T-helper 2 cell treated with Interferon-gamma antibody and Interleukin-4, amounts not matched to agents 5 μg/mL and 100 μg/mL, for 36 hours (primary cell): Measurements from ENCODE around the gene ANAPC1.
A peak's percentile ranks its signal among the peaks of the same experiment; 100 is the strongest.
"Not testable (repeated sequence)": the region's sequence is repeated elsewhere in the genome, so short reads cannot be mapped to it uniquely, and the experiment has no call there.

Experiments used
- DNase-seq: peaks from one replicate; pipeline ENCODE4 v3.0.0; 2021; ENCODE audit warnings: low spot score
- H3K27ac Mint-ChIP-seq: one replicate; pipeline ENCODE4 v1.8.0; 2021; ENCODE audit warnings: mild to moderate bottlenecking, mixed read lengths
- H3K27me3 Mint-ChIP-seq: one replicate; pipeline ENCODE4 v1.8.0; 2021; ENCODE audit warnings: low read depth, mixed read lengths
- H3K36me3 Mint-ChIP-seq: one replicate; pipeline ENCODE4 v1.8.0; 2021; ENCODE audit warnings: low read depth, mixed read lengths
- H3K4me1 Mint-ChIP-seq: one replicate; pipeline ENCODE4 v1.8.0; 2021; ENCODE audit warnings: low read depth, mixed read lengths
- H3K4me3 Mint-ChIP-seq: one replicate; pipeline ENCODE4 v1.8.0; 2022; ENCODE audit warnings: mild to moderate bottlenecking, moderate library complexity, mixed read lengths
- H3K9me3 Mint-ChIP-seq: one replicate; pipeline ENCODE4 v1.8.0; 2021; ENCODE audit warnings: mixed read lengths

ANAPC1 gene

GRCh38 chr2:111911295-111911977 lies 27.4 kb upstream of the ANAPC1 start:
- H3K9me3 Mint-ChIP-seq, H3K4me1 Mint-ChIP-seq, H3K4me3 Mint-ChIP-seq, H3K27ac Mint-ChIP-seq, H3K36me3 Mint-ChIP-seq, H3K27me3 Mint-ChIP-seq, DNase-seq: not testable (repeated sequence)

DNA sequence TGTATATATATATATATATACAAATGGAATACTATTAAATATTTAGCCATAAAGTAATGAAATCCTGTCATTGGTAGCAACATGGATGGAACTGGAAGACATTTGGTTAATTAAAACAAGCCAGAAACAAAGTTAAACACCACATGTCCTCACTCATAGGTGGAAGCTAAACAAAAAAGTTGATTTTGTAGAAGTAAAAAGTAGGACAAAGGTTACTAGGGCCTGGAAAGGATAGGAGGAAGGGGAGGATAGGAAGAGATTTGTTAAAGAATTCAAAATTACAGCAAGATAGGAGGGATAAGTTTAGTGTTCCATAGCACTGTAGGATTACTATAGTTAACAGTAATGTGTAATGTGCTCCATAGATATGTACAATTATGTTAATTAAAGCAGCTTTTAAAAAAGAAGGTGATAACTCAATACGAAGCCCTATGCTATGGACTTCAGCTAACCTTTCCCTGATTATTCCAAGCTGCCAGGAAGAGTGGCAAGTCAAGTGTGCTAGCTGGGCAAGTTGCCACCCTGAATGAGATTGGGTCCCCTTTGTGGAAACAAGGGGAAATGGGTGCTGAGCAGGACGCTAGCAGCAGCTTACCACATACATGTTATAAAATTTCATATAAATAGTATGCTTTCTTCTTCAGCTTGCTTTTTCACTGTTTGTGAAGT lies 26.8 kb upstream of the ANAPC1 start:
- no peak for DNase-seq
- no peak overlapping the region for H3K27ac Mint-ChIP-seq
- no peak overlapping the region for H3K4me3 Mint-ChIP-seq
- no peaks in the 10 kb centered on the region for H3K9me3 Mint-ChIP-seq
- H3K27me3 Mint-ChIP-seq: peaks cover 3% of the 10 kb centered on the region
- H3K36me3 Mint-ChIP-seq: no peaks in the 10 kb centered on the region
- peaks cover 10% of the 10 kb centered on the region for H3K4me1 Mint-ChIP-seq

DNA sequence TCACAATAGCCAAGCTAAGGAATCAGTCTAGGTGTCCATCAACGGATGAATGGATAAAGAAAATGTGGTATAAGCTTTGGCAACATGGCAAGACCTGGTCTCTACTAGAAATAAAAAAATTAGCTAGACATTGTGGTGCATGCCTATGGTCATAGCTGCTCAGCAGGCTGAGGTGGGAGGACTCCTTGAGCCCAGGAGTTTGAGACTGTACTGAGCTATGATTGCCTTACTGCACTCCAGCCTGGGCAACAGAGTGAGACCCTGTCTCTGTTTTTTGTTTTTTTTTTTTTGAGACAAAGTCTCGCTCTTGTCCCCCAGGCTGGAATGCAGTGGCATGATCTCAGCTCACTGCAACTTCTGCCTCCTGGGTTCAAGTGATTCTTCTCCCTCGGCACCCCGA lies 26.0 kb upstream of the ANAPC1 start:
- H3K9me3 Mint-ChIP-seq, H3K27ac Mint-ChIP-seq, DNase-seq, H3K4me3 Mint-ChIP-seq, H3K27me3 Mint-ChIP-seq, H3K36me3 Mint-ChIP-seq: not testable (repeated sequence)
- peaks cover 10% of the 10 kb centered on the region for H3K4me1 Mint-ChIP-seq

DNA sequence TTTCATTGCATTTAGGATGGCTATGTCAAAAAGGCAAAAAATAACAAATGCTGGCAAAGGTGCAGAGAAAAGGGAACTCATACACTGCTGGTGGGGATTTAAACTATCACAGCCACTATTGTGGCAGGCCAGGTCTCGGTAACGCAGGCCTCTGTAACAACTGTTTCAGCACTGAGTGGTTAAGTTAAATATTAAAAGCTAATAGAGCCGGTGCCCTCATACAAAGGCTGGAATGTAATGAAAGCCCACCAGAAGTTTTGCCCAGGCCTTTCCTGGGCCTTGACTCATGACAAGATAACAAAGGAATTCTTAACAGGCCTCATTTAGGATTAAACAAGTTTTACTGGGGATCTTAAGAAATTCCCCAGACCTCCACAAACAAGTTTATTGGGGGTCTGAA lies 25.1 kb upstream of the ANAPC1 start:
- Mint-ChIP-seq H3K27ac (no peak overlapping the region), H3K9me3 (no peaks in the 10 kb centered on the region), H3K27me3 (no peaks in the 10 kb centered on the region), H3K4me3 (no peak overlapping the region), H3K36me3 (no peaks in the 10 kb centered on the region), H3K4me1 (peaks cover 10% of the 10 kb centered on the region)
- DNase-seq: no peak

DNA sequence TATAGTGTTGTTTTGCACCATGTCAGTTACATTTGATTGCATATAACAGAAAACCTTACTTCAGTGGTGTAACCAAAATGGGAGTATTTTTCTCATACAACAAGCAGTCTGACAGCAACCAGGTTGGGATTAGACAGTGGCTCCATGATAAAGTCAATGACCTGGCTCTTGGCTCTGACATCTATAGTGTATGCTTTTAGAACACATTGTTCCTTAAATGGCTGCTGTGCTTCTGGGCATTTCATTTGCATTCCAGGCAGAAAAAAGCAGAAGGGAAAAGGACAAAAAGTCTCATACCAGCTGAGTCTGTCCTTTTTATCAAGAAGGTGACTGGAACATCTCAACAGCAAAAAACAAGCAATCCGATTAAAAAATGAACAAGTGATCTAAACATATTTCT lies 24.6 kb upstream of the ANAPC1 start:
- H3K4me3 Mint-ChIP-seq: no peak overlapping the region
- no peaks in the 10 kb centered on the region for H3K27me3 Mint-ChIP-seq
- no peaks in the 10 kb centered on the region for H3K9me3 Mint-ChIP-seq
- peaks cover 10% of the 10 kb centered on the region for H3K4me1 Mint-ChIP-seq
- no peak overlapping the region for H3K27ac Mint-ChIP-seq
- no peaks in the 10 kb centered on the region for H3K36me3 Mint-ChIP-seq
- no peak for DNase-seq

DNA sequence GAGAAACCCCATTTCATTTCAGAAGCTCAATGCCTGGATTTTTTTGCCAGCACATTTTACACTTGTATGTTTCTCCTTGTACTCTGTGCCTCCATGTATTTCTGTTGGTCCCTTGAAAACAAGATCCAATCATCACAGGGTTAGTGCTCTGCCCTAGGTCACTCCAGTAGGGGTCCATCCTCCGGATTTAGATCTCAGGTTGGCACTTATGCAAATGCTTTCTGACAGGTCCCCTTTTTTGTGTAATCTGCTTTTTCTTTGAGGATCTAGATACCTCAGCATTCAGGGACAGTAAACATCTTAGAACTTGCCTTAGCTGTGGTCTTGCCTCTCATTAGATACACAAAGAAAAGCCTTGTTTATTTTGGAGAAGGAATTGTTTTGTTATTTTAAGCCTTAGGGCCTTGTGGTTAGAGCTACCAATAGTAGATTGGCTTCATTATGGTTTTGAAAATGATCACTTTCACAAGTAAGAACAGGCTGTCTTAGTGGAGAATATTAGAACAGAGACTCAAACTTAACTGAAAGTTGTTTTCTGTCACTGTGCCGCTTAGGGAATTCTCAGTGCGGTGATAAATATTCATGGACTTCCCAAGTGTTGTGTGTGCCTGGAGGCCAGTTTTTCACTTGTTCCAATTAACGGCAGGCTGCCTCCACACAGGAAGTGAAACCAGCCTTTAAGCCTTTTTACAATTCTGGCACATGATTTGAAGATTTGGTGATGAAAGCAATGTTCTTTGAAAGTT lies 22.2 kb upstream of the ANAPC1 start:
- Mint-ChIP-seq H3K9me3 (no peaks in the 10 kb centered on the region), H3K27ac (no peak overlapping the region), H3K4me3 (peak overlapping the region; percentile 17), H3K4me1 (peaks cover 10% of the 10 kb centered on the region), H3K27me3 (peaks cover 7% of the 10 kb centered on the region), H3K36me3 (no peaks in the 10 kb centered on the region)
- no peak for DNase-seq

DNA sequence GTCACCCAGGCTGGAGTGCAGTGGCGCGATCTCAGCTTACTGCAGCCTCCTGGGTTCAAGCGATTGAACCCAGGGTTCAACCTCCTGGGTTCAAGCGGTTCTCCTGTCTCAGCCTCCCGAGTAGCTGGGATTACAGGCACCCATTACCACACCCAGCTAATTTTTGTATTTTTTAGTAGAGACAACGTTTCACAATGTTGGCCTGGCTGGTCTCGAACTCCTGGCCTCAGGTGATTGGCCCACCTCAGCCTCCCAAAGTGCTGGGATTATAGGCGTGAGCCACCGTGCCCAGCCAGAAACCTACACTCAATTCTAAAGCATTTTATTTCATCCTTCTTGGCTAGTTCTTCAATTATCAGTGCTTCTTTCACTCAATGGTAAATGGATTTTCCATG lies 21.5 kb upstream of the ANAPC1 start:
- H3K27me3 Mint-ChIP-seq: peaks cover 14% of the 10 kb centered on the region
- H3K27ac Mint-ChIP-seq, H3K4me3 Mint-ChIP-seq, H3K36me3 Mint-ChIP-seq, DNase-seq, H3K9me3 Mint-ChIP-seq: not testable (repeated sequence)
- H3K4me1 Mint-ChIP-seq: peaks cover 10% of the 10 kb centered on the region

- Mint-ChIP-seq H3K4me3 (no peak overlapping the region), H3K27ac (no peak overlapping the region), H3K27me3 (peaks cover 20% of the 10 kb centered on the region), H3K4me1 (peaks cover 10% of the 10 kb centered on the region), H3K9me3 (no peaks in the 10 kb centered on the region), H3K36me3 (no peaks in the 10 kb centered on the region)
- no peak for DNase-seq
Observed at GRCh38 chr2:111904726-111905474, 20.9 kb upstream of the ANAPC1 start.

DNA sequence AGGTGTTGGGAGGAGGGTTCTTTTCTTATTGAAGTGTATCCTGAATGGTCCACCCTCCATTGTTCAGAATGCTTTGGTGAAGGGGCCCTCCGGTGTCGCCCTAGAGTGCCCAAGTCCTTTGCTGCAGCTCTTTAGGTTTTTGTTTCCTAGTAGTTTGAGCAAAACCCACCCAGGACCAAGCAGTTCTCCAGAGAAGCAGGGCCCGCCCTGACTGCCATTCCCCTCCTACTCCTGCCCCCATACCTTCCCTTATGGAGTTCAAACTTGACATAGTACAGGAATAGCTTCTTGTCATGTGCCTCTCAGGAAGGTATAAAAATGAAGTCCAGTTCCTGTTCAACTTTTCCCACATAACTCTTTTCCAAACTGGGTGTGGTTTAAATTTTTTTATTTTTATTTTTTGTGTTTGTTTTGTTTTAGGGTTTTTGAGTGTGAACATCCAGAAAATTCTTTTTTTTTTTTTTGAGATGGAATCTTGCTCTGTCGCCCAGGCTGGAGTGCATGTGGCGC lies 20.0 kb upstream of the ANAPC1 start:
- H3K36me3 Mint-ChIP-seq: no peaks in the 10 kb centered on the region
- no peaks in the 10 kb centered on the region for H3K9me3 Mint-ChIP-seq
- H3K4me3 Mint-ChIP-seq: no peak overlapping the region
- H3K27me3 Mint-ChIP-seq: peaks cover 28% of the 10 kb centered on the region
- DNase-seq: no peak
- H3K27ac Mint-ChIP-seq: no peak overlapping the region
- peaks cover 13% of the 10 kb centered on the region for H3K4me1 Mint-ChIP-seq

DNA sequence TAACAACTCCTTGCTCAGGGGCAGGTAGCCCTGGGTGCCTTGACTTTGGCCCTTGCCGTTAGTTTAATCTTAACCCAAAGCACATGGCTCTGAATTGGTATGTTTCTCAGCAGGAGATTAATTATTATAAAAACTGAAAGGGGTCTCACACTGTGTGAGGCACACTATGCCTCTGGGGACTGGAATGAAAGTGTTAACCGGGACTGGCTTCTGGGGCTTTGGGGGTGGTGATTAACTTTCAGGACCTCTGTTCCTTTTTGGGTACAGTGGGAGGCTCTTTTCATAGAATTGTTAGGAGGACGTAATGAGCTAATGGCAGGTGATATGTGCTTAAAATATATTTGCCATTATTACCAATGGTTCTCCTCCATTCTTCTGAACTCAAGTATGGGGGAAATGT lies 19.5 kb upstream of the ANAPC1 start:
- H3K4me1 Mint-ChIP-seq: peaks cover 13% of the 10 kb centered on the region
- no peak overlapping the region for H3K27ac Mint-ChIP-seq
- no peaks in the 10 kb centered on the region for H3K9me3 Mint-ChIP-seq
- no peak overlapping the region for H3K4me3 Mint-ChIP-seq
- H3K36me3 Mint-ChIP-seq: no peaks in the 10 kb centered on the region
- peaks cover 30% of the 10 kb centered on the region for H3K27me3 Mint-ChIP-seq
- no peak for DNase-seq

DNA sequence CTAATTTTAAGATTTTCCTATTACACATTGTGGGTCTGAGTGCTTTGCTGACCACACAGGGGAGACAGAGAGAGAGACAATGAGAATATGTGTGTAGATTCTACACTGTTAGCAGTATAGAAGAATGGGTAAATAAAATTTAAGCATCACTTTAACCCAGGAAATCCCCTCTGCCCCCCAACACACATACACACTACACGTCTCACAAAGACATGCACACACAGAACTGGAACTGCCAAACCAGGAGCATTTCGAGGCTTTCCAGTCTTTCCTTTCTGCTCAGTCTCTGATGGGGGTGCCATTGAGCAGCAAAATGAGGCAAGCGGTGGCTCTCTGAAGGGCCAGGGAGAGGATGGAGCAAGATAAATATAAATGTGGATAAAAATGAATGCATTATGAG lies 16.9 kb upstream of the ANAPC1 start:
- Mint-ChIP-seq H3K36me3 (no peaks in the 10 kb centered on the region), H3K27ac (no peak overlapping the region), H3K4me3 (no peak overlapping the region), H3K27me3 (peaks cover 36% of the 10 kb centered on the region), H3K4me1 (peaks cover 6% of the 10 kb centered on the region), H3K9me3 (no peaks in the 10 kb centered on the region)
- DNase-seq: no peak

DNA sequence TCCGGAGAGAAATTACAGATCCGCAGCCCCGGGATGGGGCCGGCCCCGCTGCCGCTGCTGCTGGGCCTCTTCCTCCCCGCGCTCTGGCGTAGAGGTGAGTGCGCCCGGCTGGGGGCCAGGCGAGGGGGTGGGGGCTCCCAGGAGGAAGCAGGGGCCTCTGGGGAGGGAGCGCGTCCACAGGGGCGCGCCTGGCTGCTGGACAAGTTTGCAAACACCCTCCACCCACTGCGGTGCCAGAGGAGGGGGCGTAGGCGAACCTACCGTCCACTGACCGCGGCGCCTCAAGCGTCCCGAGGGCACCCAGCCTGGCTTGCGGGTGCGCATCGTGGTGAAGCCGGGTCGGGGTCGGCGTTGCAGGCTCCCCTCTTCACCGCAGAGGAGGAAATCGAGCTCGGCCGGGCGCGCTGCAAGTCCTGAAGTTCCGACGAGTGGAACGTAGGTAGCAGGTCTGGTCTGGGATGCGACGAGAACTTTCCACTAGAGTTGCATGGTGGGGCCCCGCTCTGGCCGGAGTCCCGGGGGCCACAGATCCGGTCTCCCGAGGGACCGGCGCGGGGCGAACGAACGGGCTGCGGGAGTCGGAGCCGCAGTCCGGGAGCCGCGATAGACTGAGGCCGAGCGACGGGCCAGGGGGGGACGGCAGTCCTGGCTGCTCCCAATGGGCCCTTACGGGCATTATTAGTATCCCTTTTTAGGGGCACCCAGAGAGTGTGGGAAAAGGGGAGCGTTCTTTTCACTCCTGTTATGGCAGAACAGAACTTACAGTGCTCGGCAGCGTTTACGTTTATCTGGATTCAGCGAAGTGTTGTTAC lies 14.9 kb upstream of the ANAPC1 start:
- no peaks in the 10 kb centered on the region for H3K9me3 Mint-ChIP-seq
- H3K27me3 Mint-ChIP-seq: peaks cover 40% of the 10 kb centered on the region
- no peaks in the 10 kb centered on the region for H3K36me3 Mint-ChIP-seq
- H3K4me3 Mint-ChIP-seq: peak overlapping the region; percentile 58
- DNase-seq: peak; percentile 10
- peaks cover 6% of the 10 kb centered on the region for H3K4me1 Mint-ChIP-seq
- H3K27ac Mint-ChIP-seq: no peak overlapping the region
